K562 treated with DMSO at 1 percent for 24 hours (cell line): Measurements from ENCODE around the gene B3GNT9. TPM values are rescaled to one million over a fixed set of nuclear protein-coding genes. Genes with fewer than 3 reads are reported as not detected.

Source experiments
- total RNA-seq: library from RNA; unstranded; fragments of 300-600 nt; gene quantifications from 2 replicates; pipeline ENCODE4 v1.2.3, GENCODE V29; 2022; ENCODE audit warnings: low read depth; ENCODE audit not compliant: insufficient read depth

B3GNT9 gene
- total RNA-seq = 8.1 and 8.9 TPM in 2 replicates

GRCh38 chr16:67150833-67151396 is at the start of gene B3GNT9:
Gene B3GNT9, minus strand, starts transcription at chr16:67150998. Its CDS starts 513 bp downstream, at chr16:67150485.

GRCh38 chr16:67199011-67199807 is 48.4 kb upstream of the B3GNT9 start, which contains the start of gene ELMO3:
Gene ELMO3, plus strand, starts transcription at chr16:67199131. Its CDS starts 196 bp downstream, at chr16:67199327.

GRCh38 chr16:67191995-67192681 is 41.3 kb upstream of the B3GNT9 start, which contains the start of gene E2F4:
Gene E2F4, plus strand, starts transcription at chr16:67192155. Its CDS starts 73 bp downstream, at chr16:67192228.

GRCh38 chr16:67190041-67190440 is 39.2 kb upstream of the B3GNT9 start, which contains the start of gene EXOC3L1:
Gene EXOC3L1, minus strand, starts transcription at chr16:67190136. Its CDS starts 460 bp downstream, at chr16:67189676.

GRCh38 chr16:67183627-67184452 is 33.0 kb upstream of the B3GNT9 start, which contains the start of gene MATCAP1:
Gene MATCAP1, minus strand, starts transcription at chr16:67183963. Its CDS starts 3,353 bp downstream, at chr16:67180610.

GRCh38 chr16:67170168-67170948 is 19.6 kb upstream of the B3GNT9 start, which contains the start of gene NOL3:
Gene NOL3, plus strand, starts transcription at chr16:67170538.

GRCh38 chr16:67164599-67165061 is 13.8 kb upstream of the B3GNT9 start, which contains the start of gene HSF4:
Gene HSF4, plus strand, starts transcription at chr16:67164745. Its CDS starts 67 bp downstream, at chr16:67164812.

GRCh38 chr16:67109407-67110135 is 41.2 kb downstream of the B3GNT9 start, which contains the start of gene PHAF1:
Gene PHAF1, plus strand, starts transcription at chr16:67109941. Its CDS starts 235 bp downstream, at chr16:67110176.

Other genes with a start within 250 kb of the B3GNT9 start
- gene CDH16, start 232.1 kb downstream of the B3GNT9 start, total RNA-seq = not detected in 2 replicates
- 8.4 and 10.3 TPM in 2 replicates for gene RRAD, start 225.5 kb downstream of the B3GNT9 start, total RNA-seq
- gene CIAO2B, start 216.6 kb downstream of the B3GNT9 start, total RNA-seq = 267 and 312 TPM in 2 replicates
- 28.3 and 28.7 TPM in 2 replicates for gene CES2, start 215.5 kb downstream of the B3GNT9 start, total RNA-seq
- 1.00 and 1.3 TPM in 2 replicates for gene CES3, start 189.7 kb downstream of the B3GNT9 start, total RNA-seq
- gene CES4A, start 162.4 kb downstream of the B3GNT9 start, total RNA-seq = not detected in 2 replicates
- gene CBFB, start 121.8 kb downstream of the B3GNT9 start, total RNA-seq = 74.8 and 77.4 TPM in 2 replicates
- 9.1 and 12.1 TPM in 2 replicates for gene PHAF1, start 41.1 kb downstream of the B3GNT9 start, total RNA-seq
- 65.4 and 73.5 TPM in 2 replicates for gene TRADD, start 8.9 kb upstream of the B3GNT9 start, total RNA-seq
- 20.0 and 26.4 TPM in 2 replicates for gene FBXL8, start 9.0 kb upstream of the B3GNT9 start, total RNA-seq
- gene HSF4, start 13.7 kb upstream of the B3GNT9 start, total RNA-seq = 16.5 and 21.1 TPM in 2 replicates
- 23.2 and 28.7 TPM in 2 replicates for gene NOL3, start 19.5 kb upstream of the B3GNT9 start, total RNA-seq
- 27.3 and 27.5 TPM in 2 replicates for gene MATCAP1, start 33.0 kb upstream of the B3GNT9 start, total RNA-seq
- 0.37 TPM in 1 of 2 replicates, not detected in the other for gene EXOC3L1, start 39.1 kb upstream of the B3GNT9 start, total RNA-seq
- gene E2F4, start 41.2 kb upstream of the B3GNT9 start, total RNA-seq = 92.4 and 95.4 TPM in 2 replicates
- 3.3 and 4.0 TPM in 2 replicates for gene ELMO3, start 48.1 kb upstream of the B3GNT9 start, total RNA-seq
- gene TMEM208, start 76.1 kb upstream of the B3GNT9 start, total RNA-seq = 64.1 and 69.2 TPM in 2 replicates
- 49.4 and 55.6 TPM in 2 replicates for gene FHOD1, start 96.5 kb upstream of the B3GNT9 start, total RNA-seq
- 2.0 and 2.4 TPM in 2 replicates for gene SLC9A5, start 98.0 kb upstream of the B3GNT9 start, total RNA-seq
- 22.7 and 31.6 TPM in 2 replicates for gene PLEKHG4, start 128.5 kb upstream of the B3GNT9 start, total RNA-seq
- gene KCTD19, start 175.7 kb upstream of the B3GNT9 start, total RNA-seq = 0.22 and 2.7 TPM in 2 replicates
- 0.15 TPM in 1 of 2 replicates, not detected in the other for gene LRRC36, start 175.8 kb upstream of the B3GNT9 start, total RNA-seq
- gene TPPP3, start 242.5 kb upstream of the B3GNT9 start, total RNA-seq = 0.61 TPM in 1 of 2 replicates, not detected in the other